ENCODE results near the gene RCAN2.
"Not testable (repeated sequence)": the region's sequence is repeated elsewhere in the genome, so short reads cannot be mapped to it uniquely, and the experiment has no call there.

The RCAN2 gene

DNA sequence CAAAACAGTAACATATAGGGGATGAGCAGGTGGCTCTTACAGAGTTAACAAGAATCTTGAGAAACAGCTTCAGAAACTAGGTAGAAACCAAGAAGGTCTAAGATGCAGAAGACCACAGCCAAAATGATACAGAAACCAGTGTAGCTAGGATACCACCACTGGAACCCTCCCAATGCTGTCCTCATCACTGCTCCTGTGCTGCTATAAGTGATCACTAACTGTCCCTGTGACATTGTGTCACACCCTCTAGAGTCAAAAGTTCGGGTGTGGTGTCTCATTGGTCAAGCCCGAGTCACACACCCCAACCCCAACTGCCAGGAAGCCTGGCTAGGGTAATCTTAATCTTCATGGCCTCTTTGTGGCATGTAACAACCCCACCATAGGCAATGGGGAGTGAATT lies 153.1 kb downstream of the RCAN2 start:
- DNase-seq (ENCODE audit: low read depth, low spot score): no peak

- DNase-seq (ENCODE audit: low read depth, low spot score): no peak
Measured at GRCh38 chr6:46334442-46334841, 156.8 kb downstream of the RCAN2 start.

DNA sequence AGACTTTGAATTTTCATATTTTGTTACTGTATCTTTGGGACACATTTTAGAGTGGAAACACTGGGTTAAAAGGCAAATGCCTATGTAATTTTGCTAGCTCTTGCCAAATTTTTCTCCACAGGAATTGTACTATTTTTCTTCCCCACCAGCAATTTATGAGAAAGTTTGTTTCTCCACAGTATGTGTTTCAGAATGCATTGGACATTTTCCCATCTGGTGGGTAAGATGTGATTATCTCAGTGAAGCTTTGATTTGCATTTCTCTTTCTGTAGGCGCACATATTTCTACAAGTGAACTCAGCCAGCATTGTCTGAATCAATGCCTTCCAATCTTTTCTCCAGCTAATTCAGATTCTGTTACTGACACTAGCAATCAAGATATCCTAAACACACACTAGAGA lies 157.8 kb downstream of the RCAN2 start:
- DNase-seq (ENCODE audit: low read depth, low spot score): peak; percentile 48

GRCh38 chr6:46332448-46332847 lies 158.8 kb downstream of the RCAN2 start:
- not testable (repeated sequence) for DNase-seq (ENCODE audit: low read depth, low spot score)

GRCh38 chr6:46331461-46331860 lies 159.8 kb downstream of the RCAN2 start:
- DNase-seq (ENCODE audit: low read depth, low spot score): no peak

DNA sequence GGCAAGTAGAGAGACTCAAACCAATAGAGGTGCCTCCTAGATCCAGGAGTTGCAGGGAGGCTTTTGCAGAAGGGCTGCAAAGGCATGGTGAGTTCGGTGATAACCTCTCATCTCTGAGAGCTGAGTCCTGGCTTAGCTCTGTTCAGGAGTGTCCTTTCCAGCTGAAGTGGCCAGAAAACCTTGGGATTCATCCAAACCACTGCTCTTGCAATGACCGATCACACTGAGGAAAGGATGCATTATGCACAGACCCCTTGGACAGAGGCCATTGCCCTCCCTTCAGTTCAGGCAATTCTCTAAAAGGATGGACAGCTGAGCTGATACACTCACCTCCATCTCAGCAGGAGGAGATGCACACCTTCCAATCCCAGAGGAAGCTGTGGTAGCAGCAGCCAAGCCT lies 161.7 kb downstream of the RCAN2 start:
- peak; percentile 75 for DNase-seq (ENCODE audit: low read depth, low spot score)

GRCh38 chr6:46327779-46328178 lies 163.5 kb downstream of the RCAN2 start:
- no peak for DNase-seq (ENCODE audit: low read depth, low spot score)

DNA sequence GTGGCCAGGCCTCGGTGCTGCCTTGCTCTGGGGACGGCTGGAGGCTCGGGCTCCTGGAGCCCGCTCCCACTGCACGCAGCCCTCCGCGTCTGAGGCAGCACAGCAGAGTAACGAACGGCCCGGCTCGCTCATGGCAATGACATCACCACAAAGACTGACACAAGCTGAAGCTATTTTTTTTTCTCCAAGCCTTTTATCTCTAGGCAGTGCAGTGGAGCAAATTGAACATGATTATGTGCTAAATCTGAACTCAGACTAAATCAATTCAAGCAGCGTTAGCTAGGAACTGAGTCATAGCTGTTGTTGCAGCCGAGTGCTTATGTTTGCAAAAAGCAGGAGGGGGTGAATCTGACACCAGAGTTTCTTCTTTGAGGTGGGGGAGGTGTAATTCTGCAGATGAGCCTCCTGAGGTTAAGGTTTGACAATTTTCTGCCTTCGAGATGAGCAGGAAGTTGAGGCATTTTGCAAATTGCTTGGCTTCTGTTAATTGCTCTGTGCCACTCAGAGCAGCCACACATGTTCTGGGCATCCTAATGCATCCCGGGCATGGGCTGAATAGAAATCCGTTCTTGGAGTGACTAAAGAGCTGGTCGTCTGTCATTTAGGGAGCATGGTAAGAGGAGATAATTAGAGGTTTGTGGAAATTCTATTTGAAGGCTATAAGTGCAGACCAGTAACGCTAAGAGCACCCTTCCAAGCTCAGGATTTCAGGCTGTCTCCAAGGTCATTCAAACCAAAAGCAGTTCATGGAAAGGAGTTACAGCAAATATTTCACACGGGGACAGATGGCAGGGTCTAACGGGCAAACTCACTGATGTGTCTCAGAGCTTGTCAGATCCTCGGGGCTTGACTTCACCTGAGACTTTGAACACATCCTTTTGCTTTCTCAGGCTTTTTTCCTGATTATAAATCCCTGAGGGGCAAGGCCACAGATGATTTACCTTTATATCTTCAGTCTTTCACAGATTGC lies 165.4 kb downstream of the RCAN2 start:
- DNase-seq (ENCODE audit: low read depth, low spot score): peak; percentile 75

GRCh38 chr6:46324706-46325105 lies 166.5 kb downstream of the RCAN2 start:
- no peak for DNase-seq (ENCODE audit: low read depth, low spot score)

GRCh38 chr6:46323966-46324622 lies 167.2 kb downstream of the RCAN2 start:
- no peak for DNase-seq (ENCODE audit: low read depth, low spot score)

DNA sequence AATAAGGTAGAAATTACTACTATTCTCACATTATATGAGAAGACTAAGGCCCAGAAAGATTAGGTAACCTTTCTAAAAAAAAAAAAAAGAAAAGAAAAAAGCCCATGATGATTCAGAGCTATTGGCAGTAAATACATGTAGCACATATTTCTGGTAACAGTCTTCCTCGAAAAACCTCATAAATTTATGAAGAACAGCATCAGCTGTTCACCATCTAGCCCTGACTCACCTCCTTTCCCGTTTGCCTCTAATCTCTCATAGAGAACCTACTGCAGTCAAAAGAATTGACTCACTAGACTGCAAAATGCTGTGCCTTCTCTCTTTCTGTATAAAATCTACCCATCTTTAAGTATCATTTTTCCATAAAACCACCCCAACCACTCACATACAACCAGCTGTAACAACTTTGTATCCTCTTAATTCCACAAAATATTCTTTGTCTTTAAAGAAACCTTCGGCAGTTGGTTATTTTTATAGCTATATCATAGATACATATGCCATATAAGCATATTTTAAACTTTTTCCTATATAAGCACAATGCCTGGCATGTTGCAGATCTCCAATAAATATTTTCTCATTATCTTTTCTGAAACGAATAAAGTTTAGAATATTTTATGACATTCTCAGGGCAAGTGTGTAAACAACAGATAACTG lies 167.8 kb downstream of the RCAN2 start:
- DNase-seq (ENCODE audit: low read depth, low spot score): peak; percentile 79

DNA sequence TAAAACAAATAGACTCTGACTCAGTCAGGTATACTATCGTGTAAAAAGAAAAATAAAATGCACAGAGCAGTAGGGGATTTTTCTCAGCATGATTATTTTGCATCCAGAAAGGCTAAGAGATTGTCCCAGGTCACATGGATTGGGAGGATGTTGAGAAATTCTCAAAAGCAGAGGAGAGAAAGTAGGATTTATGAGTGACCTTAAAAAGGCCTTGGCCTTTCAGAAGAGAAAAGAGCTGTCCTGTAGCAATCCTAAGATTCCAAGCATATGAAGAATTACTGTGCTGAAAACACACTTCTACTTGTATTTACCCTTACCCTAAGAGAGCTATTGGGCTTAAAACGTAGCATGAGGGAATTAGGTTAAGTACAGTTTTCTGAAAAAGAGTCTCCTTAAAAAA lies 170.7 kb downstream of the RCAN2 start:
- no peak for DNase-seq (ENCODE audit: low read depth, low spot score)

- no peak for DNase-seq (ENCODE audit: low read depth, low spot score)
Measured at GRCh38 chr6:46315589-46315988, 175.7 kb downstream of the RCAN2 start.

DNA sequence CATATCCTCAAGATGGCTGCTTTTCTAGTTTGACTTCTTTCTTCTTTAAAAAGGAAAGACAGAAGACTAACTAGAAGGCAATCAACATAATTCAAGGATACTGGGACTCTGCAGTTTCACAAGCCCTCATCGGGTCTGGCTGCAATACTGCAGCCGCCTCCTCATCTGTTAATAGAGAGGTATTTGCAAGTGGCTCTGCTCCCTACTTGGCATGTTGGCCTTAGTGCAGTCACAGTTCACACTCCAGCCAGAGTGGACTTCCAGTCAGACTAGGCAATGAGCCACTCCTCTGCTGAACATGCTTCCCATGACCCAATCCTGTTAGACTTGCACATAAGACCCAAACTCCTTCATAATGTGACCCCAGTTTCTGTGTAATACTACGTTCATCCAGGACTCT lies 178.6 kb downstream of the RCAN2 start:
- no peak for DNase-seq (ENCODE audit: low read depth, low spot score)

DNA sequence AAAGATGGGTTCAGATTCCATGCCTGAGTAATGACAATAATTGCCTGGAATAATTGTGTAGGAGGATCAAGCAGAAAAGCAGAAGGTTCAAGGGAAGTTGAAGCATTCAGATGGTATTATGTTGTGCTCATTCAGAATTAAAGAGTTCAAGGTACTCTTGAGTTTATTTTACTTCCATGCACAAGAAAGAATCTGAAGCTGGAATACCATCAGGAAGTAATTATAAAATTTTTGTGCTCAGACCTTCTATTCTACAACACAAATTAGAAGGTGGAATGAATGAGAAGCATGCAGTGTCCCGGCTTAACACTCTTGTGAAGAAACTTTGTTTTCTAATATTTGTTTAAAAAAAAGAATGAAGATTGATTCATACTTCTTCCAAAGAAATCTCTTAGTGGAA lies 181.1 kb downstream of the RCAN2 start:
- no peak for DNase-seq (ENCODE audit: low read depth, low spot score)

DNA sequence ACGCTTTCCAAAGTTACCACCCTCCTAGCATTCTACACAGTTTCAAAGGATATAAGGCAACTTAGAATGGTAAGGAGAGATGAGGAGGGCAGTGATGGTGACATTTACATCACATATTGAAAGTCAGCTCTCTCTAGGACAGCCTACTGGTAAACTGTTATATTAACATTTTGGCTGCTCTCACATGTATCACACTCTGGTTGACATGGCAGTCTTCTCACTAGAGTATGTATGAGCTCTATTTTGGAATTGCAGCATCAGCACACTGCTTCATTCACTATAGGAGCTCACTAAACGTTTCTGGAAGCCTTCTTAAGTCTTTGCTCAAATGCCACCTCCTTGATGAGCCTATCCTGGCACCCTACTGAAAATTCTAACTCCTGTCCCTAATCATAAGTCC lies 184.8 kb downstream of the RCAN2 start:
- no peak for DNase-seq (ENCODE audit: low read depth, low spot score)

DNA sequence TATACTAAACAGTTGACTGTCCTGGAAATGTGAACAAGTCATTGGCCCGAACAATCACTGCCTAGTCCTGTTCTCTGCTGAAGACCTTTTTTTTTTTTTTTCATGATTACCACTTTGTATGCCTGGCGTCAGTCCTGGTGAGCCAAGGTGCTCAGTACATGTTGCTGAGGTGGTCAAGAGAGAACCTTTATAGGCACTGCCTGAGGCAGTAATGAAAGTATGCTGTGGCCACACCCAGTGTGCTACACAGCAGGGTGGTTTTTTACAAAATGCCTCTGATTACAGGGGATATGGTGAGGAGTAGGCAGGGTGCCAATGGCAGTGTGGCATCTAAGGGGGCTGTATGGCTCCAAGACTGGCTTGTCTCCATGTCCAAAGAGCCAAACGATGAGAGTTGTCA lies 185.4 kb downstream of the RCAN2 start:
- DNase-seq (ENCODE audit: low read depth, low spot score): no peak

DNA sequence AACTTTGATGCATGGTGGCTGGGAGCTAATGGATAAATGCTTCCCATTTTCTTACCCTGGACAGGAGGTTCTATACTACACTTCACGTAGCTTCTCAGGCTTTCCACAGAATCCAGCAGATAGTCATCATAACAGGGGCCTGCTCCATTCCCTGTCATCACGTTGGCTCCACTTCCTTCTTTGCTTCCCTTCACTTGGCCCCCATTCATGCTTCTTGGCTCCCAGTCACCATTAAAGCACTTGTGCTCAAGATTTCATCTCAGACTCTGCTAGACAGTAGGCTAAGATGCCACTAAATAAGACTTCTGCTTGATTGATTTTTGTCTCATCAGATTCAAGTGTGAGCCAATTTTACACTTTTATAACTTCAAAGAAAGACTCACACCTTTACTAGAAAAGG lies 186.0 kb downstream of the RCAN2 start:
- no peak for DNase-seq (ENCODE audit: low read depth, low spot score)

DNA sequence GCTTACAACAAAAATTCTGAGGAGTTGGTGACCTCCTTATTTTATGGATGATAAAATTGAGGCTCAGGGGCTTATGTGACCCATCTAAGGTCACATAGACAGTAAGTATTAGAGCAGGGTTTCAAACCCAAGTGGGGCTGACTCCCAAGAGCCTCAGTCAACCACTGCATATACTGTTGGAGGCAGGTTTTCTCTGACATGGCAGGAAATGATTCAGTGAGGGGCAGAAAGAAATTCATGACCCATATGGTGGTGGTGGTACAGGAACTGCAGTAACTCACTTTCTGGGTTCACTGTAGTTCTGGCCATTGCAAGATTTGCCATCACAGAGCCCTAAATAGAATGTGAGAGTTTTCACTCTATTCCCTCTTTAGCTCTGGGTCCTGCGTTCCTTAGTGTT lies 188.4 kb downstream of the RCAN2 start:
- DNase-seq (ENCODE audit: low read depth, low spot score): no peak

- no peak for DNase-seq (ENCODE audit: low read depth, low spot score)
Measured at GRCh38 chr6:46302176-46302575, 189.1 kb downstream of the RCAN2 start.

DNA sequence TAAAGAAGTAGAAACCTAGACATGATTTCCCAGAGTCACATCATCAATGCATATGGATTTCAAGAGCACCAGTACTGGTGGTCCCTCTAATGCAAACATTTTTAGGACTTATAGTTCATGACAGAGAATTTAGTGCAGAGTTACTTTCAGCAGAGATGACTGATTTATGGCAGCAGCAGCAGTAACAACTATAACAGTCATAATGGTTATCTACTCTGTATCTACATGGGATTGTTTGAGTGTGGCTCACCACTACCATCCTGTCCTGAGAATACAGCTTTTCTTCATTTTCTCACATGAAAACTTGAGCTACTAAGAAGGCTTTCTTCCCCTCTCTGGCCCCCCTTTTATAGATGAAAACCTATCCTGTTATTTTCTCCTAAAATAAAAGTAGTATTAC lies 192.0 kb downstream of the RCAN2 start:
- DNase-seq (ENCODE audit: low read depth, low spot score): no peak

DNA sequence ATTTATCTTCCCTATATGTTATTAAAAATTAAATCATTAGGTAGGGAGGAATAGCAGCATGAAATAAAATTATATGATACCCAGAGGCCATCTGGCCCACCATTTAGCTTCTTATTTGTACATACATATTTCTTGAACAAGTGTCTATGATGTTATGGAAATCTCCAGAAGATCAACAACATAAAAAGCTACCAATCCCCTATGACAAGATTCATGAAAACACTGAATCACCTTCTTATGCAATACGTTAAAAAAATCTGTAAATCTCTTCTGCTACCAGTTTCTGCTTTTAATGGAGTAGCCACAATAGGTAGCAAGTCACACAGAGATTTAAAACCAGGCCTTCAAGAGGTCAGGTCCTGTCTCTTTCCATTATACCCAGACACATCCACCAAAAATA lies 194.7 kb downstream of the RCAN2 start:
- no peak for DNase-seq (ENCODE audit: low read depth, low spot score)

All from astrocyte of the hippocampus (primary cell).